IMR-90 (cell line): Measurements from ENCODE around the gene IL24. TPM values are rescaled to one million over a fixed set of nuclear protein-coding genes. Genes with fewer than 3 reads are reported as not detected.

Experiments
- ATAC-seq: fragments of 200-7000 bp; cut with Tn5 transposase; 2 replicates; pipeline ENCODE4 v1.9.1; 2020; ENCODE audit warnings: low read depth, mild to moderate bottlenecking, moderate library complexity
- BruUV-seq: library from RNA; stranded (reverse); fragments of 400-500 nt; replicated peaks from 2 replicates; lab custom pipeline; 2021; lab: Mats Ljungman, UMichigan
- CTCF ChIA-PET: fragments of 300-600 bp; formaldehyde crosslinking; extraction: SDS; loops from one replicate; lab custom pipeline; 2021; ENCODE audit warnings: antibody characterized with exemption; lab: Yijun Ruan, JAX
- POLR2A ChIA-PET: fragments of 300-600 bp; sonication (Branson Sonifier 250); formaldehyde crosslinking; loops from one replicate; lab custom pipeline; 2022; ENCODE audit warnings: antibody characterized with exemption; ENCODE audit not compliant: unreplicated experiment; lab: Charles Lee
- DNase-seq: peaks from one replicate; pipeline ENCODE4 v3.0.0; 2013
- H2AFZ ChIP-seq: replicated peaks from 2 replicates; pipeline ENCODE3; 2013; ENCODE audit warnings: low read length, mild to moderate bottlenecking; ENCODE audit not compliant: poor library complexity
- H2AK5ac ChIP-seq: 2 replicates; pipeline ENCODE4 v1.6.1; 2013; ENCODE audit warnings: low read depth, low read length, inconsistent platforms
- H2AK9ac ChIP-seq: replicated peaks from 2 replicates; pipeline ENCODE3; 2013; ENCODE audit warnings: mild to moderate bottlenecking, low read depth, low read length, moderate library complexity; ENCODE audit not compliant: poor library complexity
- H2BK120ac ChIP-seq: 2 replicates; pipeline ENCODE4 v1.6.1; 2013; ENCODE audit warnings: low read depth, low read length, inconsistent platforms
- H2BK15ac ChIP-seq: 3 replicates; pipeline ENCODE4 v1.6.1; 2013; ENCODE audit warnings: low read depth, low read length, inconsistent platforms
- H2BK20ac ChIP-seq: 2 replicates; pipeline ENCODE4 v1.6.1; 2013; ENCODE audit warnings: low read depth, mild to moderate bottlenecking, inconsistent platforms, low read length, moderate library complexity
- H2BK5ac ChIP-seq: 2 replicates; pipeline ENCODE4 v1.6.1; 2013; ENCODE audit warnings: mild to moderate bottlenecking, low read depth, low read length, inconsistent platforms; ENCODE audit not compliant: poor library complexity, severe bottlenecking
- H3K14ac ChIP-seq: replicated peaks from 2 replicates; pipeline ENCODE4 v1.6.1; 2013; ENCODE audit warnings: low read depth, low read length, inconsistent platforms
- H3K18ac ChIP-seq: 2 replicates; pipeline ENCODE4 v1.6.1; 2013; ENCODE audit warnings: low read depth, low read length, control low read depth
- H3K23ac ChIP-seq: 2 replicates; pipeline ENCODE4 v1.6.1; 2013; ENCODE audit warnings: low read depth, low read length, inconsistent platforms
- H3K27ac ChIP-seq: 2 replicates; pipeline ENCODE4 v1.5.1; 2013; ENCODE audit warnings: mild to moderate bottlenecking, control low read depth, low read length; ENCODE audit not compliant: insufficient read depth
- H3K27me3 ChIP-seq: 2 replicates; pipeline ENCODE4 v1.6.1; 2013; ENCODE audit warnings: low read length; ENCODE audit not compliant: control insufficient read depth, insufficient read depth
- H3K36me3 ChIP-seq: 2 replicates; pipeline ENCODE4 v1.6.1; 2013; ENCODE audit warnings: low read length, mixed read lengths; ENCODE audit not compliant: control insufficient read depth, insufficient read depth
- H3K4ac ChIP-seq: 2 replicates; pipeline ENCODE4 v1.6.1; 2013; ENCODE audit warnings: low read depth, low read length, inconsistent platforms
- H3K4me1 ChIP-seq: 2 replicates; pipeline ENCODE4 v1.6.1; 2013; ENCODE audit warnings: low read length, mixed read lengths; ENCODE audit not compliant: control insufficient read depth, insufficient read depth
- H3K4me2 ChIP-seq: 2 replicates; pipeline ENCODE4 v1.6.1; 2013; ENCODE audit warnings: low read depth, mild to moderate bottlenecking, control low read depth, low read length, moderate library complexity
- H3K4me3 ChIP-seq: 2 replicates; pipeline ENCODE4 v1.5.1; 2013; ENCODE audit warnings: low read depth, mild to moderate bottlenecking, control low read depth, low read length, moderate library complexity; ENCODE audit not compliant: insufficient read depth
- H3K56ac ChIP-seq: 2 replicates; pipeline ENCODE4 v1.6.1; 2013; ENCODE audit warnings: low read length, inconsistent platforms; ENCODE audit not compliant: insufficient read depth; ENCODE audit errors: extremely low read depth
- H3K79me1 ChIP-seq, 2 experiments: 2 replicates each; pipeline ENCODE4 v1.6.1; 2013; ENCODE audit warnings: low read length in 2 of 2, inconsistent platforms in 1 of 2, low read depth in 1 of 2
- H3K9ac ChIP-seq: 2 replicates; pipeline ENCODE4 v1.6.1; 2013; ENCODE audit warnings: low read depth, low read length, control low read depth
- H3K9me1 ChIP-seq: 2 replicates; pipeline ENCODE4 v1.6.1; 2013; ENCODE audit warnings: low read length, inconsistent platforms; ENCODE audit not compliant: insufficient read depth
- H3K9me3 ChIP-seq: 2 replicates; pipeline ENCODE4 v1.6.1; 2013; ENCODE audit warnings: low read length; ENCODE audit not compliant: control insufficient read depth, insufficient read depth
- H4K20me1 ChIP-seq: 2 replicates; pipeline ENCODE4 v1.6.1; 2013; ENCODE audit warnings: low read length, inconsistent platforms; ENCODE audit not compliant: insufficient read depth
- H4K5ac ChIP-seq: 2 replicates; pipeline ENCODE4 v1.6.1; 2013; ENCODE audit warnings: mild to moderate bottlenecking, low read depth, low read length, control low read depth
- H4K8ac ChIP-seq, 2 experiments: 2 replicates each; pipeline ENCODE4 v1.6.1; 2013; ENCODE audit warnings: low read depth in 2 of 2, low read length in 2 of 2, control low read depth in 1 of 2, inconsistent platforms in 1 of 2
- H4K91ac ChIP-seq: 2 replicates; pipeline ENCODE4 v1.6.1; 2013; ENCODE audit warnings: low read depth, low read length, inconsistent platforms; ENCODE audit not compliant: insufficient read depth
- BHLHE40 ChIP-seq: fragments of 150-350 bp; IDR thresholded peaks from 2 replicates; pipeline ENCODE4 v1.6.1; 2016; ENCODE audit warnings: mild to moderate bottlenecking, low read depth, low read length
- MAFK ChIP-seq: IDR thresholded peaks from 2 replicates; pipeline ENCODE4 v1.6.1; 2012; ENCODE audit warnings: low read depth, low read length, improper control_type of control experiment
- RFX5 ChIP-seq: IDR thresholded peaks from 2 replicates; pipeline ENCODE4 v1.8.0; 2012; ENCODE audit warnings: low read depth, mild to moderate bottlenecking, low read length, moderate library complexity
- WGBS, 2 experiments: methylation state at CpG; one replicate each; pipeline versions ENCODE4 v1.1.5 to v1.1.7; 2013; ENCODE audit warnings: missing lambda C conversion rate in 2 of 2; ENCODE audit not compliant: insufficient read length in 1 of 2; ENCODE audit errors: extremely low coverage in 2 of 2; 5-methylcytosine and 5-hydroxymethylcytosine counted together
- dilution Hi-C: fragments of 300-500 bp; cut with HindIII; formaldehyde crosslinking; loops from one replicate; pipeline ENCODE4 v1.14.3; 2018; ENCODE audit warnings: low sequenced_read_pairs; ENCODE audit not compliant: unreplicated experiment
- in situ Hi-C: fragments of 300-500 bp; cut with MboI; formaldehyde crosslinking; loops from 3 replicates; pipeline ENCODE4 v1.14.3; 2019; ENCODE audit warnings: low sequenced_read_pairs, inconsistent platforms, mixed read lengths
- intact Hi-C: fragments of 100-400 bp; cut with micrococcal nuclease; formaldehyde crosslinking; loops from 2 replicates; pipeline ENCODE4 v1.10.0; 2022
- polyA plus RNA-seq, 3 experiments: library from polyadenylated mRNA; depleted of rRNA; stranded (reverse); fragments of >200 nt; gene quantifications; 2 replicates each; pipeline ENCODE4 v1.2.3, GENCODE V29; 2012; ENCODE audit warnings: low replicate concordance in 1 of 3
- total RNA-seq: library from RNA; depleted of rRNA; stranded (reverse); fragments of >200 nt; gene quantifications from 2 replicates; pipeline ENCODE4 v1.2.3, GENCODE V29; 2012

Gene IL24
- total and polyA plus RNA-seq, 2 of the 4 experiments (the other 2 are of a cell fraction), result 0.12 to 0.18 TPM

DNA sequence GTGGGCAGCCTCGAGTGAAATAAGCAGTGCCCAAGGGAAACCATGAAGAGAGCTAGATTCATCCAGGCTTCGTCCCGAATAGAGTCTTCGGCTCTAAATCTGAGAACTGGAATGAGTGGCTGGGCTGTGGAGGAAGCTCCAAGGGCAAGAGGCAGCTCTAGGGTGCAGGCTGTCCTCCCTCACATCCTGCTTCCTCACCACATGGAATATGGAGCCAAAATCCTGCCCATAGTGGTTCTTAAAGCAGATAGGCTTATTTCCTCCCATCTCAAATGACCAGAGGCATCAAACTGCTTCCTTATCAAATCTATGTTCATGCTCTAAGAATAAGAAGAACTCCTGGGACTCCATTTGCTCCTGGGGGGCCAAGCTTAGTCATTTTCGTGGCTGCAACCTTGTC, 2.5 kb downstream of the IL24 start:
- Histone ChIP-seq H2AFZ (no peak overlapping the region), H2BK5ac (no peak overlapping the region), H4K91ac (peak overlapping the region; percentile 94), H4K20me1 (no peaks in the 10 kb centered on the region), H2BK20ac (peak overlapping the region; percentile 79), H3K4ac (peak overlapping the region; percentile 80), H3K36me3 (no peaks in the 10 kb centered on the region), H4K5ac (no peak overlapping the region), H3K9me1 (peaks cover 34% of the 10 kb centered on the region), H3K56ac (no peak overlapping the region), H3K18ac (no peak overlapping the region), H3K23ac (peak overlapping the region; percentile 6; the same call in 1 of the 2 replicates), H3K14ac (peak overlapping the region; percentile 33; the same call in 1 of the 2 replicates), H3K9ac (no peak overlapping the region), H2BK15ac (peak overlapping the region; percentile 57; the same call in 2 of the 3 replicates), H2BK120ac (peak overlapping the region; percentile 98), H3K4me1 (peaks cover 29% of the 10 kb centered on the region), H3K27ac (no peak overlapping the region), H3K9me3 (no peaks in the 10 kb centered on the region), H2AK5ac (peak overlapping the region; percentile 97), H3K4me3 (no peak overlapping the region), H3K27me3 (no peaks in the 10 kb centered on the region), H3K79me1 (peaks cover 0 to 27% of the 10 kb centered on the region in 2 experiments; a peak in 2 of 4 replicates), H2AK9ac (no peak overlapping the region), H3K4me2 (no peak overlapping the region), H4K8ac (peak overlapping the region in 1 of 2 experiments; percentile 43; a peak in 1 of 4 replicates)
- CTCF ChIA-PET, result interaction anchor here (0.7 to 0.9 kb wide), 2 partner anchors 13 to 91 kb away, joined by 3 read pairs; no protein-coding TSS in a partner anchor
- BruUV-seq, result no TSS peak
- no peak for ATAC-seq
- no CpG with 5 or more reads among the region's 5 CpGs for WGBS, 2 experiments
- intact Hi-C loops (no loop called here), dilution Hi-C loops (no loop called here), in situ Hi-C loops (no loop called here)
- no peak for DNase-seq
- POLR2A ChIA-PET, result no interaction called here
- TF ChIP-seq MAFK (no peak), BHLHE40 (no peak), RFX5 (no peak)
